Neuronal stem cell (in vitro differentiated cells): Measurements from ENCODE around the gene UBAP1L. TPM values are rescaled to one million over a fixed set of nuclear protein-coding genes. Genes with fewer than 3 reads are reported as not detected.

Experiments
- DNase-seq: peaks from one replicate; pipeline ENCODE4 v3.0.0-alpha.2; 2013; ENCODE audit warnings: low spot score
- H2AFZ ChIP-seq: one replicate; pipeline ENCODE4 v1.6.1; 2013; ENCODE audit warnings: mild to moderate bottlenecking, low read length, inconsistent platforms
- H2AK5ac ChIP-seq: 2 replicates; pipeline ENCODE4 v1.6.1; 2013; ENCODE audit warnings: low read depth, mild to moderate bottlenecking, inconsistent platforms, low read length, moderate library complexity, mixed read lengths
- H2BK120ac ChIP-seq: 2 replicates; pipeline ENCODE4 v1.6.1; 2013; ENCODE audit warnings: low read depth, mild to moderate bottlenecking, inconsistent platforms, low read length, moderate library complexity, mixed read lengths
- H2BK12ac ChIP-seq: one replicate; pipeline ENCODE4 v1.6.1; 2013; ENCODE audit warnings: low read length, inconsistent platforms
- H2BK15ac ChIP-seq: 2 replicates; pipeline ENCODE4 v1.6.1; 2013; ENCODE audit warnings: mild to moderate bottlenecking, low read length, inconsistent platforms, mixed read lengths
- H2BK5ac ChIP-seq: one replicate; pipeline ENCODE4 v1.6.1; 2013; ENCODE audit warnings: inconsistent platforms, mild to moderate bottlenecking, low read length, moderate library complexity
- H3K14ac ChIP-seq: one replicate; pipeline ENCODE4 v1.6.1; 2013; ENCODE audit warnings: low read length, inconsistent platforms
- H3K18ac ChIP-seq: 2 replicates; pipeline ENCODE4 v1.6.1; 2013; ENCODE audit warnings: low read length, inconsistent platforms
- H3K23ac ChIP-seq: 2 replicates; pipeline ENCODE4 v1.6.1; 2013; ENCODE audit warnings: low read depth, mild to moderate bottlenecking, mixed read lengths, low read length, inconsistent platforms; ENCODE audit not compliant: poor library complexity
- H3K27ac ChIP-seq: replicated peaks from 3 replicates; pipeline ENCODE4 v1.5.1; 2013; ENCODE audit warnings: low read length, inconsistent platforms
- H3K27me3 ChIP-seq, 3 experiments: 2 replicates each; pipeline ENCODE4 v1.6.1; 2013; ENCODE audit warnings: low read length in 3 of 3, mild to moderate bottlenecking in 2 of 3, inconsistent platforms in 1 of 3, low read depth in 1 of 3, mixed read lengths in 1 of 3, moderate library complexity in 1 of 3; ENCODE audit not compliant: control insufficient read depth in 3 of 3, insufficient read depth in 3 of 3
- H3K36me3 ChIP-seq, 2 donors: replicated peaks in 1 of 2; 2 replicates each; pipeline ENCODE4 v1.6.1; 2013; ENCODE audit warnings: low read length in 2 of 2; ENCODE audit not compliant: control insufficient read depth in 2 of 2, insufficient read depth in 2 of 2
- H3K4ac ChIP-seq: 2 replicates; pipeline ENCODE4 v1.6.1; 2013; ENCODE audit warnings: inconsistent platforms, mild to moderate bottlenecking, low read length, moderate library complexity
- H3K4me1 ChIP-seq, 2 donors: 1 replicate in 1 of 2; 2 replicates in 1 of 2; pipeline ENCODE4 v1.6.1; 2013; ENCODE audit warnings: low read length in 2 of 2, low read depth in 1 of 2; ENCODE audit not compliant: control insufficient read depth in 2 of 2, insufficient read depth in 1 of 2
- H3K4me2 ChIP-seq: one replicate; pipeline ENCODE4 v1.6.1; 2013; ENCODE audit warnings: mild to moderate bottlenecking, low read length, inconsistent platforms; ENCODE audit not compliant: insufficient read depth, poor library complexity, severe bottlenecking
- H3K4me3 ChIP-seq, 2 donors: 2 replicates each; pipeline ENCODE4 v1.5.1; 2013; ENCODE audit warnings: low read length in 2 of 2, mild to moderate bottlenecking in 2 of 2, inconsistent platforms in 1 of 2, moderate library complexity in 1 of 2
- H3K79me1 ChIP-seq: one replicate; pipeline ENCODE4 v1.6.1; 2013; ENCODE audit warnings: low read depth, mild to moderate bottlenecking, inconsistent platforms, low read length, moderate library complexity
- H3K9ac ChIP-seq: one replicate; pipeline ENCODE4 v1.6.1; 2013; ENCODE audit warnings: mild to moderate bottlenecking, low read depth, low read length, inconsistent platforms; ENCODE audit not compliant: poor library complexity
- H3K9me3 ChIP-seq, 2 donors: replicated peaks in 1 of 2; 2 replicates each; pipeline versions ENCODE3 to v1.6.1; 2013; ENCODE audit warnings: low read length in 2 of 2, mild to moderate bottlenecking in 2 of 2, inconsistent platforms in 1 of 2, low read depth in 1 of 2, mixed read lengths in 1 of 2, moderate library complexity in 1 of 2; ENCODE audit not compliant: control insufficient read depth in 2 of 2, insufficient read depth in 1 of 2
- H4K8ac ChIP-seq: one replicate; pipeline ENCODE4 v1.6.1; 2013; ENCODE audit warnings: low read depth, mild to moderate bottlenecking, inconsistent platforms, low read length, moderate library complexity
- H4K91ac ChIP-seq: one replicate; pipeline ENCODE4 v1.6.1; 2013; ENCODE audit warnings: low read length, low read depth, mild to moderate bottlenecking, inconsistent platforms; ENCODE audit not compliant: poor library complexity
- WGBS, 2 donors: extraction: QIAGEN DNeasy Blood & Tissue Kit; methylation state at CpG; one replicate each; pipeline ENCODE4 v1.1.7; 2013; ENCODE audit warnings: missing lambda C conversion rate in 2 of 2, mixed read lengths in 1 of 2; ENCODE audit not compliant: insufficient read length in 2 of 2, insufficient replicate concordance in 1 of 2; ENCODE audit errors: extremely low coverage in 2 of 2; 5-methylcytosine and 5-hydroxymethylcytosine counted together
- polyA plus RNA-seq, 2 experiments: library from polyadenylated mRNA; stranded (reverse); fragments of 200-250 nt; gene quantifications; one replicate each; pipeline ENCODE4 v1.2.3, GENCODE V29; 2013

Gene UBAP1L
- polyA plus RNA-seq (2013, experiment 1 of 2), result 1.0 TPM
- polyA plus RNA-seq (2013, experiment 2 of 2), result 0.91 TPM

DNA sequence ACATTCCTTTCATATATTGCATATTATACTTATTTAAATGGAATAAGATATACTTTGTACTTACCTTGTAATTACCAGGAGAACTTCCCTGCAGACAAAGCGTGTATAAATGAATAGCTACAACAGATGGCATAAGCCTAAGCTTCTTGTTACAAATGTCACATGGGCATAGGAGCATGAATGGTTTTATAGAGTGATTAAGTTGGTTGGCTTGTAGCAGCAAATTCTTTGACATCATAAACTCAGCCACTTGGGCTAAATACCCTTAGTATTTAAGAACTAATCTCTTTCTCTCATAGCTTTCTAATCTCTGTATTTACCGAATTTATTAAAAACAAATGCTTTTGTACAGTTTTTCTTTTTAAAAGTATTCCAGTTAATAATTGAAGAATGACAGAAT is at the start of gene UBAP1L:
Gene UBAP1L (minus strand): TSS at position 115 of the 400 bp plus-strand sequence. CDS start 8,985 bp downstream, outside the sequence.
- Histone ChIP-seq H4K8ac (no peak within 1 kb of the TSS), H3K14ac (no peak within 1 kb of the TSS), H3K9me3 (peaks cover 0 to 2% of the 10 kb centered on the region in 2 donors), H2AFZ (no peak within 1 kb of the TSS), H3K4me3 (no peak within 1 kb of the TSS), H3K27me3 (no peaks in the 10 kb centered on the region), H3K4me1 (no peaks in the 10 kb centered on the region), H3K36me3 (peaks cover 14 to 88% of the 10 kb centered on the region in 2 donors), H2BK12ac (no peak within 1 kb of the TSS), H3K18ac (no peak within 1 kb of the TSS), H3K4ac (no peak within 1 kb of the TSS), H3K23ac (no peak within 1 kb of the TSS), H3K9ac (no peak within 1 kb of the TSS), H4K91ac (no peak within 1 kb of the TSS), H3K27ac (no peak within 1 kb of the TSS), H3K4me2 (no peak within 1 kb of the TSS), H2BK5ac (no peak within 1 kb of the TSS), H2AK5ac (no peak within 1 kb of the TSS), H2BK120ac (no peak within 1 kb of the TSS), H2BK15ac (no peak within 1 kb of the TSS), H3K79me1 (peaks cover under 1% of the 10 kb centered on the region)
- no peak for DNase-seq
- WGBS, 2 donors, result no CpG with 5 or more reads among the region's 2 CpGs

DNA sequence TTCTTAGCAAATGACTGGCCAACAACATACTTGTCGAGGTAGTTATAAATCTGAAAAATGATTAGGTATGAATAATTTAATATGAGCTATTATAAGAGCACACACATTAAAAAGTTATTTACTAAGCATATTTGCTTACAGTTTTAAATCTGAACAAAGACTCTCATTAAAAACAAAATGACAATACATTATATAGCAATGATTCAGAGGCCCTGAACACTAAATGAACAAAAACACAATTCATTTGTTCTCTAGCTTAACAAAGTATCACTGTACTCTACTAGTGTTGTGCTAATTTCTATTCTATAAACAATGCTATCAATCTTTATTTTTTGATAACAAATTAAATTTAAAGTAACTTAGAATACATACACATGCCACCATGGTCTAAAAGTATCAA is 49.1 kb upstream of the UBAP1L start:
- Histone ChIP-seq H3K18ac (no peak overlapping the region), H3K27ac (no peak overlapping the region), H3K79me1 (no peaks in the 10 kb centered on the region), H3K4me1 (no peaks in the 10 kb centered on the region), H3K4me2 (no peak overlapping the region), H4K8ac (no peak overlapping the region), H3K14ac (no peak overlapping the region), H2BK12ac (no peak overlapping the region), H3K23ac (no peak overlapping the region), H3K36me3 (peaks cover 7 to 72% of the 10 kb centered on the region in 2 donors), H3K4me3 (no peak overlapping the region), H2AK5ac (no peak overlapping the region), H2AFZ (no peak overlapping the region), H3K4ac (no peak overlapping the region), H4K91ac (no peak overlapping the region), H2BK120ac (no peak overlapping the region), H2BK15ac (no peak overlapping the region), H3K9me3 (no peaks in the 10 kb centered on the region), H3K9ac (no peak overlapping the region), H2BK5ac (no peak overlapping the region), H3K27me3 (no peaks in the 10 kb centered on the region)
- WGBS, 2 donors, result no CpG with 5 or more reads among the region's 1 CpG
- DNase-seq, result no peak

DNA sequence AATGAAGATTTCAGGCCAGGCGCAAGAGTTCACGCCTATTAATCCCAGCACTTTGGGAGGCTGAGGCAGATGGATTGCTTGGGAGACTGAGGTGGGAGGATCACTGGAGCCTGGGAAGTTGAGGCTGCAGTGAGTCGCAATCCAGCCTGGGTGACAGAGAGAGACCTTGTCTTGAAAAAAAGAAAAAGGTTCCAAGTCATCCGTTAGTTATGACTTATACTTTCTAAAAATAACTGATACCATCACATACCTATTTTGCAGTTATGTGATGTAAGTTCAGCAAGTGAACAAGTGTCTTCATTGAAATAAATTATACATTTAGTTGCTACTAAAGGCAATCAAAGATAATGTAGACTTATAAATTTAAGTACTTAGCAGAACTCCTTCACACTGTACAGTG is 48.0 kb upstream of the UBAP1L start:
- Histone ChIP-seq H2BK15ac (no peak overlapping the region), H2BK5ac (no peak overlapping the region), H3K4me1 (no peaks in the 10 kb centered on the region), H3K27me3 (no peaks in the 10 kb centered on the region), H3K4ac (no peak overlapping the region), H3K27ac (no peak overlapping the region), H3K9ac (no peak overlapping the region), H4K91ac (no peak overlapping the region), H3K23ac (no peak overlapping the region), H3K4me3 (no peak overlapping the region), H3K79me1 (no peaks in the 10 kb centered on the region), H2AK5ac (no peak overlapping the region), H2AFZ (no peak overlapping the region), H4K8ac (no peak overlapping the region), H3K36me3 (peaks cover 7 to 79% of the 10 kb centered on the region in 2 donors), H3K14ac (no peak overlapping the region), H3K9me3 (no peaks in the 10 kb centered on the region), H3K18ac (no peak overlapping the region), H2BK120ac (no peak overlapping the region), H2BK12ac (no peak overlapping the region), H3K4me2 (no peak overlapping the region)
- WGBS, 2 donors, result no CpG with 5 or more reads among the region's 4 CpGs
- no peak for DNase-seq

DNA sequence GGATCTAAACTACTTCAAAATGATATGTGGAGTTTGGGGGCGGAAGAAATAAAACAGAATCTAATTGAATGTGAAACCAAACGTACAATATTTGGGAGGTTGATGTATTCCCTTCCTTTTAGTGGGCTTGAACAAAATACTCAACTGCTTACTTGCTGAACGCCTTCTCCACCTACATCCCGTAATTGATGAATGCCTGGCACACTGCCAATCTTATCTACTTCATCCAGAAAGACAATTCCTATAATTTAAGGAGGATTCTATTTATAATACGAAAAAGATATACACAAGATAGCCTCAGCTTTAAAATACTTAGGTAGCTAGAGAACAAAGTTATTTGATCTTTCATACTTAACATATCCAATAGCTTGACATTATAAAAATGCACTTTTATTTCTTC is 41.7 kb upstream of the UBAP1L start:
- peaks cover 13 to 88% of the 10 kb centered on the region in 2 donors for H3K36me3 ChIP-seq
- H3K27me3 ChIP-seq, result no peaks in the 10 kb centered on the region
- H3K18ac ChIP-seq, result no peak overlapping the region
- H3K23ac ChIP-seq, result no peak overlapping the region
- no peaks in the 10 kb centered on the region for H3K79me1 ChIP-seq
- no peak overlapping the region for H2BK15ac ChIP-seq
- H3K4me3 ChIP-seq, result no peak overlapping the region
- H2BK5ac ChIP-seq, result no peak overlapping the region
- no peak overlapping the region for H2AK5ac ChIP-seq
- H3K9me3 ChIP-seq, result no peaks in the 10 kb centered on the region
- WGBS, 2 donors, result no CpG with 5 or more reads among the region's 5 CpGs
- H4K91ac ChIP-seq, result no peak overlapping the region
- H3K14ac ChIP-seq, result no peak overlapping the region
- no peak overlapping the region for H2AFZ ChIP-seq
- H3K4me2 ChIP-seq, result no peak overlapping the region
- H3K27ac ChIP-seq, result no peak overlapping the region
- DNase-seq, result no peak
- H4K8ac ChIP-seq, result no peak overlapping the region
- no peak overlapping the region for H3K9ac ChIP-seq
- no peak overlapping the region for H3K4ac ChIP-seq
- H3K4me1 ChIP-seq, result no peaks in the 10 kb centered on the region
- no peak overlapping the region for H2BK120ac ChIP-seq
- H2BK12ac ChIP-seq, result no peak overlapping the region
